ENCODE data around the gene GLI3. TPM values are rescaled to one million over a fixed set of nuclear protein-coding genes. Genes with fewer than 3 reads are reported as not detected.

Gene GLI3
- total and polyA plus RNA-seq, 2 donors from 2014 or later = 0.92 to 11.1 TPM

DNA sequence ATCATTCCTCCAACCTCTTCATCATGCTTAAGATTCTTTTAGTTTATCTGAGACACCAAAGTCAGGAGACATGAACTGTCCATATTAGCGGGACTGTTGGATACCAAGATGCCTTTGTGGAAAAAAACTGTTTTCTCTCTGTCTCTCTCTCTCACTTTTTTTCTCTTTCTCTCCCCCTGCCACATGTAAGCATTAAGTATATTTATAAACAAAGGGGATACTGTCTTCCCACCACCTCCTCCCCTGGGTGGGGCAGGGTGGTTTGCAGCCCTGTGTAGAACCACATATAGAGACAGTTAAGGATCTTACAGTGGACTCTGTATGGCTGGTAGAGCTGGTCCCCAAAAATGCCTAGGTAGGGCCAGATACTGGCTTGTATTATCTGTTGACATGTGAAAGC, 101.3 kb downstream of the GLI3 start:
- H3K4me1 ChIP-seq (ENCODE audit: control insufficient read depth in 2 of 3, insufficient read depth in 2 of 3, low read depth in 1 of 3, low read length in 3 of 3) = peaks cover 0 to 2% (median 0%) of the 10 kb centered on the region in 3 donors
- FAIRE-seq = no peak
- intact Hi-C loops (cut with DNase I) = no loop called here
- H3K36me3 ChIP-seq (ENCODE audit: control insufficient read depth in 2 of 3, insufficient read depth in 3 of 3, low read length in 3 of 3) = no peaks in the 10 kb centered on the region
- H3K4me3 ChIP-seq (ENCODE audit: low read length in 3 of 3) = no peak overlapping the region
- H3K9ac ChIP-seq (ENCODE audit: low read length in 3 of 3) = no peak overlapping the region
- peaks cover 0 to 5% (median 0%) of the 10 kb centered on the region in 3 donors for H3K9me3 ChIP-seq (ENCODE audit: control insufficient read depth in 2 of 3, insufficient read depth in 1 of 3, low read length in 3 of 3)
- TF ChIP-seq, protein P1, sequence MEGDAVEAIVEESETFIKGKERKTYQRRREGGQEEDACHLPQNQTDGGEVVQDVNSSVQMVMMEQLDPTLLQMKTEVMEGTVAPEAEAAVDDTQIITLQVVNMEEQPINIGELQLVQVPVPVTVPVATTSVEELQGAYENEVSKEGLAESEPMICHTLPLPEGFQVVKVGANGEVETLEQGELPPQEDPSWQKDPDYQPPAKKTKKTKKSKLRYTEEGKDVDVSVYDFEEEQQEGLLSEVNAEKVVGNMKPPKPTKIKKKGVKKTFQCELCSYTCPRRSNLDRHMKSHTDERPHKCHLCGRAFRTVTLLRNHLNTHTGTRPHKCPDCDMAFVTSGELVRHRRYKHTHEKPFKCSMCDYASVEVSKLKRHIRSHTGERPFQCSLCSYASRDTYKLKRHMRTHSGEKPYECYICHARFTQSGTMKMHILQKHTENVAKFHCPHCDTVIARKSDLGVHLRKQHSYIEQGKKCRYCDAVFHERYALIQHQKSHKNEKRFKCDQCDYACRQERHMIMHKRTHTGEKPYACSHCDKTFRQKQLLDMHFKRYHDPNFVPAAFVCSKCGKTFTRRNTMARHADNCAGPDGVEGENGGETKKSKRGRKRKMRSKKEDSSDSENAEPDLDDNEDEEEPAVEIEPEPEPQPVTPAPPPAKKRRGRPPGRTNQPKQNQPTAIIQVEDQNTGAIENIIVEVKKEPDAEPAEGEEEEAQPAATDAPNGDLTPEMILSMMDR (IDR thresholded peaks at IDR 0.05; ENCODE audit: borderline replicate concordance, extremely low read depth, insufficient read depth) = no peak
- no peaks in the 10 kb centered on the region for H3K27me3 ChIP-seq (ENCODE audit: control insufficient read depth, insufficient read depth, low read length)
- DNase-seq = no peak
- no peak overlapping the region for H3K27ac ChIP-seq (ENCODE audit: low read depth in 2 of 2, low read length in 2 of 2)

DNA sequence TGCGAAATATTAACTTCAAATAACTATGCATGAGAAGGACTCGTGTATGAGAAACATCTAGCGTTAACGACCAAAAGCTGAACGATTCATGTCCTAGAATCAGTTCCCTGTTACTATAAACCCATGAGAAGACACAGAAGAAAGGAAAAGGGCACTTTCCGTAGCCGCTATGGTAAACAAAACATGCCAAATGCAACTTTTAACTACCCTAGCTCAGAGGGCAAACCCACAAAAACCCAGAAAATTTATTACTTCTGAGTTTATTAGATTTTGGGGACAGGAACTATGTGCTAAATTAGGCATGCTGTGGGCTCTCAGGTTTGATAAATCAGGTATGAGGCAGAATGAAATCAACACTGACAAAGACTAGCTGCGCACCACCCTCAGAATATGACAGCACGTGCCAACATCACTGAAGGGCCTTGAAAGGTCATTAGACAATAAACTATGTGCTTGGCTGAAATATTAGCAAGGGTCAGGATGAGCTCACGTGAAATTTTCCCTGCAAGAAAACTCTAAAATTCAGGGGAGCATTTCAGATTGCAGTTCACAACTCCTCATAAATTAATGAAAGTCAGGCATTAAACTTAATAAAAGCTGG, 102.6 kb downstream of the GLI3 start:
- Histone ChIP-seq H3K9me3 (ENCODE audit: control insufficient read depth in 2 of 3, insufficient read depth in 1 of 3, low read length in 3 of 3) (peaks cover 0 to 5% (median 0%) of the 10 kb centered on the region in 3 donors), H3K9ac (ENCODE audit: low read length in 3 of 3) (no peak overlapping the region), H3K4me1 (ENCODE audit: control insufficient read depth in 2 of 3, insufficient read depth in 2 of 3, low read depth in 1 of 3, low read length in 3 of 3) (peaks cover 0 to 2% (median 0%) of the 10 kb centered on the region in 3 donors), H3K4me3 (ENCODE audit: low read length in 3 of 3) (no peak overlapping the region), H3K27ac (ENCODE audit: low read depth in 2 of 2, low read length in 2 of 2) (no peak overlapping the region), H3K27me3 (ENCODE audit: control insufficient read depth, insufficient read depth, low read length) (no peaks in the 10 kb centered on the region), H3K36me3 (ENCODE audit: control insufficient read depth in 2 of 3, insufficient read depth in 3 of 3, low read length in 3 of 3) (no peaks in the 10 kb centered on the region)
- intact Hi-C loops (cut with DNase I) = no loop called here
- no peak for DNase-seq
- no peak for FAIRE-seq
- TF ChIP-seq, protein P1 (IDR thresholded peaks at IDR 0.05; ENCODE audit: borderline replicate concordance, extremely low read depth, insufficient read depth) = no peak

- intact Hi-C loops (cut with DNase I) = no loop called here
- Histone ChIP-seq H3K27ac (ENCODE audit: low read depth in 2 of 2, low read length in 2 of 2) (no peak overlapping the region), H3K36me3 (ENCODE audit: control insufficient read depth in 2 of 3, insufficient read depth in 3 of 3, low read length in 3 of 3) (no peaks in the 10 kb centered on the region), H3K27me3 (ENCODE audit: control insufficient read depth, insufficient read depth, low read length) (no peaks in the 10 kb centered on the region), H3K9me3 (ENCODE audit: control insufficient read depth in 2 of 3, insufficient read depth in 1 of 3, low read length in 3 of 3) (peaks cover 0 to 5% (median 0%) of the 10 kb centered on the region in 3 donors), H3K4me1 (ENCODE audit: control insufficient read depth in 2 of 3, insufficient read depth in 2 of 3, low read depth in 1 of 3, low read length in 3 of 3) (peaks cover 0 to 2% (median 0%) of the 10 kb centered on the region in 3 donors), H3K9ac (ENCODE audit: low read length in 3 of 3) (no peak overlapping the region), H3K4me3 (ENCODE audit: low read length in 3 of 3) (no peak overlapping the region)
- FAIRE-seq (no peak), DNase-seq (no peak)
- TF ChIP-seq, protein P1 (IDR thresholded peaks at IDR 0.05; ENCODE audit: borderline replicate concordance, extremely low read depth, insufficient read depth) = no peak
Measured at GRCh38 chr7:42133321-42133720, 103.7 kb downstream of the GLI3 start.

Data from kidney (tissue), 14 donors.